Measurements from ENCODE around the gene IL25. TPM values are rescaled to one million over a fixed set of nuclear protein-coding genes. Genes with fewer than 3 reads are reported as not detected.

Gene IL25
- polyA plus RNA-seq, 3 donors: not detected

DNA sequence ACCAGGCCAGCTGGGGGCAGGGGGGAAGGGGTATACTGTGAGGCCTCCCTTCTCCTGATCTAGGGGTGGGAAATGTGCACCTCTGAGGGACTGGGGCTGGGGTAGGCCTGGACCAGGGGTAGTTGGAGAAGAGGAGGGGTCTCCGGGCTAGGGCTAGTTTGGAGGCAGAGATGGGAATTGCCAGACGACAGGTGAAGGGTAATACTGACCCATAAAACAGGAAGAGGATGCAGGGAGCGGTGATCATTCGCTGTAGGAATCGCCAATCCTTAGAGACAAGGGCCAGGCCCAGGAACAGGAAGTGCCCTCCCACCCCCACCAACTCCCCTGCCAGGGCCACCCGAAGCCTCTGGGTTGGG lies 24.3 kb upstream of the IL25 start:
- Histone ChIP-seq H2AFZ (ENCODE audit: insufficient read depth, low read depth, low read length, poor library complexity, severe bottlenecking) (no peak overlapping the region), H3K27me3 (ENCODE audit: control insufficient read depth in 2 of 2, insufficient read depth in 2 of 2, low read length in 2 of 2) (peaks cover 30 to 32% of the 10 kb centered on the region in 2 donors), H3K4me3 (replicated peaks in 1 of 3; ENCODE audit: low read depth in 2 of 3, low read length in 3 of 3) (no peak overlapping the region), H4K20me1 (ENCODE audit: insufficient read depth, low read length) (no peaks in the 10 kb centered on the region), H3K4me1 (ENCODE audit: control insufficient read depth in 1 of 2, insufficient read depth in 2 of 2, low read length in 2 of 2) (peaks cover 4 to 12% of the 10 kb centered on the region in 2 donors), H3K36me3 (replicated peaks in 1 of 2; ENCODE audit: control insufficient read depth in 1 of 2, insufficient read depth in 2 of 2, low read length in 2 of 2) (no peaks in the 10 kb centered on the region), H3K9ac (ENCODE audit: insufficient read depth, low read length, poor library complexity, severe bottlenecking) (no peak overlapping the region), H3K79me2 (ENCODE audit: insufficient read depth, low read length) (no peaks in the 10 kb centered on the region), H3K9me3 (replicated peaks in 1 of 2; ENCODE audit: control insufficient read depth in 1 of 2, insufficient read depth in 1 of 2, low read length in 2 of 2) (peaks cover 0 to 21% of the 10 kb centered on the region in 2 donors), H3K4me2 (replicated peaks; ENCODE audit: extremely low read depth, low read length, poor library complexity, severe bottlenecking) (no peak overlapping the region), H3K27ac (ENCODE audit: low read depth in 1 of 2, low read length in 2 of 2) (no peak overlapping the region)
- Mint-ChIP-seq H3K36me3 (peaks cover 0 to 9% of the 10 kb centered on the region in 2 donors), H3K4me3 (no peak overlapping the region), H3K9me3 (peaks cover 2 to 14% (median 6%) of the 10 kb centered on the region in 7 donors), H3K27me3 (ENCODE audit: low read depth in 3 of 3) (peaks cover 33 to 41% (median 36%) of the 10 kb centered on the region in 3 donors), H3K4me1 (peaks cover 9% of the 10 kb centered on the region), H3K27ac (no peak overlapping the region)
- TF ChIP-seq, protein P1, sequence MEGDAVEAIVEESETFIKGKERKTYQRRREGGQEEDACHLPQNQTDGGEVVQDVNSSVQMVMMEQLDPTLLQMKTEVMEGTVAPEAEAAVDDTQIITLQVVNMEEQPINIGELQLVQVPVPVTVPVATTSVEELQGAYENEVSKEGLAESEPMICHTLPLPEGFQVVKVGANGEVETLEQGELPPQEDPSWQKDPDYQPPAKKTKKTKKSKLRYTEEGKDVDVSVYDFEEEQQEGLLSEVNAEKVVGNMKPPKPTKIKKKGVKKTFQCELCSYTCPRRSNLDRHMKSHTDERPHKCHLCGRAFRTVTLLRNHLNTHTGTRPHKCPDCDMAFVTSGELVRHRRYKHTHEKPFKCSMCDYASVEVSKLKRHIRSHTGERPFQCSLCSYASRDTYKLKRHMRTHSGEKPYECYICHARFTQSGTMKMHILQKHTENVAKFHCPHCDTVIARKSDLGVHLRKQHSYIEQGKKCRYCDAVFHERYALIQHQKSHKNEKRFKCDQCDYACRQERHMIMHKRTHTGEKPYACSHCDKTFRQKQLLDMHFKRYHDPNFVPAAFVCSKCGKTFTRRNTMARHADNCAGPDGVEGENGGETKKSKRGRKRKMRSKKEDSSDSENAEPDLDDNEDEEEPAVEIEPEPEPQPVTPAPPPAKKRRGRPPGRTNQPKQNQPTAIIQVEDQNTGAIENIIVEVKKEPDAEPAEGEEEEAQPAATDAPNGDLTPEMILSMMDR (IDR thresholded peaks at IDR 0.05): no peak
- DNase-seq: no peak
- WGBS (ENCODE audit: insufficient coverage): 77% methylated on average over 2 of the region's 6 CpGs
- intact Hi-C loops (cut with micrococcal nuclease): no loop called here

DNA sequence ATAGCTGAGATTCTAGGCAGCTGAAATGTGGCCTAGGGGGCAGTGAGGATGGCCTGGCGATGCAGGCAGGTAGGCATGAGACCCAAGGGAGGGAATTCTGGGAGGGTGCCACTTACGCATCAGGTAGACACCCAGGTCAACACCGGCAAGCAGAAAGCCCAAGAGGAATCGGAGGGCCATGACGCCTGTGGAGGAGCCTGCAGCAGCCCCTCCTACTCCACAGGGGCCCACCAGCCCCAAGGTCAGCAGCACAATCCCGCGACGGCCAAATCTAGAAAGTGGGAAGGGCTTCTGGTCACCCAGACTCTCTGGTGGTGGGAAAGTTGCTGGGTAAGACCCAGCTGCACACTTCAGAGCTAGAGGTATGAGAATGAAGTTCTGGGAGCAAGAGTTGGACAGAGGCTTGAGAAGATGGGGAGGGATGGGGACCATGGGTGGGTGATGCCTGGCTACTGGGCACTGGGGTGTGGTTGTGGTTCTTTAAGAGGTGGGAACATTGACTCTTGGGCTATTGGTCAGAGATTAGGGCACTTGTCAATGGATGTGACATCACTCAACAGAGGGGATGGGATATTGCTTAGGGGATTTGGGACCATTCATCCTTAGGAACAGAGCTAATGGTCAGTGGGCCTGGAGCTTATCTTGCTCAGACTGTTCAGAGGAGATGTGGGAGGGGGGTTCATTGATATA lies 23.3 kb upstream of the IL25 start:
- Mint-ChIP-seq H3K4me1 (peaks cover 9% of the 10 kb centered on the region), H3K27me3 (ENCODE audit: low read depth in 3 of 3) (peaks cover 43 to 52% (median 43%) of the 10 kb centered on the region in 3 donors), H3K4me3 (no peak overlapping the region), H3K36me3 (peaks cover 0 to 9% of the 10 kb centered on the region in 2 donors), H3K9me3 (peaks cover 2 to 16% (median 6%) of the 10 kb centered on the region in 7 donors), H3K27ac (no peak overlapping the region)
- peaks cover 40 to 42% of the 10 kb centered on the region in 2 donors for H3K27me3 ChIP-seq (ENCODE audit: control insufficient read depth in 2 of 2, insufficient read depth in 2 of 2, low read length in 2 of 2)
- 93% methylated on average over 4 of the region's 8 CpGs for WGBS (ENCODE audit: insufficient coverage)
- H3K36me3 ChIP-seq (replicated peaks in 1 of 2; ENCODE audit: control insufficient read depth in 1 of 2, insufficient read depth in 2 of 2, low read length in 2 of 2): no peaks in the 10 kb centered on the region
- H2AFZ ChIP-seq (ENCODE audit: insufficient read depth, low read depth, low read length, poor library complexity, severe bottlenecking): no peak overlapping the region
- no peak overlapping the region for H3K4me2 ChIP-seq (replicated peaks; ENCODE audit: extremely low read depth, low read length, poor library complexity, severe bottlenecking)
- TF ChIP-seq, protein P1 (IDR thresholded peaks at IDR 0.05): no peak
- H3K4me3 ChIP-seq (replicated peaks in 1 of 3; ENCODE audit: low read depth in 2 of 3, low read length in 3 of 3): no peak overlapping the region
- peaks cover 4 to 12% of the 10 kb centered on the region in 2 donors for H3K4me1 ChIP-seq (ENCODE audit: control insufficient read depth in 1 of 2, insufficient read depth in 2 of 2, low read length in 2 of 2)
- no peaks in the 10 kb centered on the region for H4K20me1 ChIP-seq (ENCODE audit: insufficient read depth, low read length)
- no peak overlapping the region for H3K9ac ChIP-seq (ENCODE audit: insufficient read depth, low read length, poor library complexity, severe bottlenecking)
- no peak overlapping the region for H3K27ac ChIP-seq (ENCODE audit: low read depth in 1 of 2, low read length in 2 of 2)
- DNase-seq: no peak
- no peaks in the 10 kb centered on the region for H3K79me2 ChIP-seq (ENCODE audit: insufficient read depth, low read length)
- intact Hi-C loops (cut with micrococcal nuclease): no loop called here
- H3K9me3 ChIP-seq (replicated peaks in 1 of 2; ENCODE audit: control insufficient read depth in 1 of 2, insufficient read depth in 1 of 2, low read length in 2 of 2): peaks cover 0 to 30% of the 10 kb centered on the region in 2 donors
